Fibroblast of skin of left biceps (primary cell): ENCODE data around the gene CGNL1.

ENCODE experiments used
- DNase-seq, 2 experiments: peaks; one replicate each; pipeline ENCODE4 v3.0.0-alpha.2; 2013; ENCODE audit warnings: low read depth in 2 of 2

CGNL1 gene

GRCh38 chr15:57570340-57570739, 194.0 kb downstream of the CGNL1 start:
- DNase-seq: no peak

- peak; percentile 12 to 13 for DNase-seq
Observed at GRCh38 chr15:57570994-57571393, 194.7 kb downstream of the CGNL1 start.

GRCh38 chr15:57571725-57572124, 195.4 kb downstream of the CGNL1 start:
- DNase-seq: no peak

- DNase-seq: no peak
Observed at GRCh38 chr15:57572468-57572867, 196.2 kb downstream of the CGNL1 start.

- no peak for DNase-seq
Observed at GRCh38 chr15:57573151-57573550, 196.8 kb downstream of the CGNL1 start.

GRCh38 chr15:57575363-57575762, 199.1 kb downstream of the CGNL1 start:
- no peak for DNase-seq

GRCh38 chr15:57578288-57578900, 202.1 kb downstream of the CGNL1 start:
- DNase-seq: no peak

- no peak for DNase-seq
Observed at GRCh38 chr15:57580428-57580827, 204.1 kb downstream of the CGNL1 start.

GRCh38 chr15:57580866-57581265, 204.6 kb downstream of the CGNL1 start:
- no peak for DNase-seq

- no peak for DNase-seq
Observed at GRCh38 chr15:57582090-57582489, 205.8 kb downstream of the CGNL1 start.

GRCh38 chr15:57583282-57583681, 207.0 kb downstream of the CGNL1 start:
- no peak for DNase-seq

GRCh38 chr15:57583720-57584119, 207.4 kb downstream of the CGNL1 start:
- no peak for DNase-seq

- DNase-seq: no peak
Observed at GRCh38 chr15:57586661-57587424, 210.5 kb downstream of the CGNL1 start.

GRCh38 chr15:57589281-57589680, 213.0 kb downstream of the CGNL1 start:
- DNase-seq: no peak

GRCh38 chr15:57589754-57590153, 213.4 kb downstream of the CGNL1 start:
- no peak for DNase-seq

- no peak for DNase-seq
Observed at GRCh38 chr15:57591237-57591821, 215.0 kb downstream of the CGNL1 start.

GRCh38 chr15:57591822-57592367, 215.6 kb downstream of the CGNL1 start, which contains the start of gene MYZAP:
TSS of gene MYZAP (plus strand) at chr15:57591904. CDS start at chr15:57592035, 131 bp downstream.
- DNase-seq: no peak

GRCh38 chr15:57592426-57592825, 216.1 kb downstream of the CGNL1 start:
- no peak for DNase-seq

GRCh38 chr15:57592836-57593420, 216.6 kb downstream of the CGNL1 start:
- DNase-seq: no peak

- DNase-seq: no peak
Observed at GRCh38 chr15:57594479-57594878, 218.2 kb downstream of the CGNL1 start.

- DNase-seq: no peak
Observed at GRCh38 chr15:57595011-57595866, 218.9 kb downstream of the CGNL1 start.
